Sciatic nerve (tissue), 2 donors: ENCODE data around the gene SLC22A13. TPM values are rescaled to one million over a fixed set of nuclear protein-coding genes. Genes with fewer than 3 reads are reported as not detected.

Experiments
- ATAC-seq: fragments of 200-7000 bp; cut with Tn5 transposase; one replicate; pipeline ENCODE4 v1.9.1; 2020; ENCODE audit warnings: mild to moderate bottlenecking, moderate library complexity
- DNase-seq: peaks from one replicate; pipeline ENCODE4 v3.0.0-alpha.2; 2020; ENCODE audit warnings: low spot score
- intact Hi-C: fragments of 100-400 bp; cut with DNase I; formaldehyde crosslinking; loops from one replicate; pipeline ENCODE4 v1.14.2; 2022
- total RNA-seq: library from RNA; stranded (reverse); fragmentation: NEBNext Ultra II Directional; extraction: Animal tissue kit (Norgen Biotek cat#: 25700); gene quantifications from one replicate; pipeline ENCODE4 v1.2.1, GENCODE V29; 2021
- donor health status: DM: no; HTN: no; CAD: no.
- donor health status: DM: no; HTN: no; CAD: no.

SLC22A13 gene
- total RNA-seq, 1 donor from 2014 or later = 0.98 TPM

DNA sequence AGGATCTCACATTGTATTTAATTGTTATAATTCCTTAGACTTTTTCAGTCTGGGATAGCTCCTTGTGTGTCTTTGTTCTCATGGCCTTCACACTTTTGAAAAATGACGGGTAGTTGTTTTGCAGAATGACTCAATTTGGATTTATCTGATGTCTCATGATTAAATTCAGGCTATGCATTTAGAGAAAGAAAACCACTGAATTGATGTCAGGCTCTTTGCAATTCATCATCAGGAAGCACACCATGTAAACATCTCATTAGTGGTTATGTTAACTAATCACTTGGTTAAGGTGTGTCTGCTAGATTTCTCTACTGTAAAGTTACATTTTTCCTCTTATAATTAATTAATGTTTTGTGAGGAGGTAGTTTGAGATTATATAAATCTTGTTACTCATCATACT, 8.0 kb upstream of the SLC22A13 start:
- ATAC-seq (no peak), DNase-seq (no peak)

DNA sequence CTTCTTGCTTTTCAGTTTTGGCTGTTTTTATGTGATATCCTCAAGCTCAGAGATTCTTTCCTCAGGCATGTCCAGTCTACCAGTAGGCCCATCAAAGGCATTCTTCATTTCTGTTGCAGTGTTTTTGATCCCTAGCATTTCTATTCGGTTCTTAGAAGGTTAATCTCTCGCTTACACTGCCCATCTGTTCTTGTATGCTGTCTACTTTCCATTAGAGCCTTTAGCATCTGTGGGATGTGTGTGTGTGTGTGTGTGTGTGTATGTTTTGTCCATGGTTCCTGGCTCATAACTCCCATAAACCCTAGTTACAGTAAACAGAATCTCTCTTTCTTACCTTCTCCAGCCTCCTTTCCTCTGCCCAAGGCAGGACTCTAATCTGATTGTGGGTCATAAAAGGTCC, 5.1 kb upstream of the SLC22A13 start:
- DNase-seq = no peak
- intact Hi-C loops = no loop called here
- no peak for ATAC-seq

More for the DNA sequence above, 8.0 kb upstream of the SLC22A13 start:
- intact Hi-C loops = no loop called here

DNA sequence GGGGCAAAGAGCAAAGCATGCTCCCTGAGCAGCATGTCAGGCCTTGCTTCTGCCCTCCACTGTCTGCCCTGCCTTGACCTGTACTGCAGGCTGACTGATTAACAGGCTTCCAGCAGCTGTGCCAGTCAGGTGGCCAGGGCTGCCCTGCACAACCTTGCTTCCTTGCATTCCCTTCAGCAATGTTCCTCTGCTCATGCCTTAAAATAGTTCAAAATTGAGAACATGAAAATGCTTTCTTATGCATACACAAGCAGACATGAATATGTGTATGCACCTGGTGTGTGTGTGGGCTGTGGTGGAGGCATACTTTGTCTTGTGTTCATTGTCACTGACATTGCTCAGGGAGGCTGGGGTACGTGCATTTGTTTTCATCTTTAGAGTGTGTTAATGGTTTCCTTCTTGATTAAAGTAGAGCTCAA, 1.2 kb upstream of the SLC22A13 start:
- DNase-seq = no peak
- intact Hi-C loops = no loop called here
- no peak for ATAC-seq

DNA sequence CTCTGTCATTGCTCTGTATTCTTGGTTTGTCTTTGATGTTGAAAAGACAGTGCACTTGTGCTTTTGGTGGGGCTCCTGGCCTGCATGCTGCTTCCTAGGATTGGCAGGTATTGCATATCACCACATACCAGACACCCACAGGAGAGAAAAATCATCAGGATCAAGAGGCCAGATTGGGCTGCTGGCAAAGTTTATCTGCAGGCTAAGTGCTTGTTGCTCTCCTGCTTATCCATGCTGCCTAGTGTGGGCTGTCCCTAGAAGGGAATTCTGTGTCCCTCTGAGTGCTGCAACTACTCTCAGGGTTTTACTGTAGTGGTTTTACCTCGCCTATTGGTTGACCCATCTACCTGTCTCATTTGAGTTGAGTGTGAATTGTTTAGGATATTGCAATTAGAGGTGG, 833 bp upstream of the SLC22A13 start:
- intact Hi-C loops = no loop called here
- DNase-seq (no peak), ATAC-seq (no peak)

DNA sequence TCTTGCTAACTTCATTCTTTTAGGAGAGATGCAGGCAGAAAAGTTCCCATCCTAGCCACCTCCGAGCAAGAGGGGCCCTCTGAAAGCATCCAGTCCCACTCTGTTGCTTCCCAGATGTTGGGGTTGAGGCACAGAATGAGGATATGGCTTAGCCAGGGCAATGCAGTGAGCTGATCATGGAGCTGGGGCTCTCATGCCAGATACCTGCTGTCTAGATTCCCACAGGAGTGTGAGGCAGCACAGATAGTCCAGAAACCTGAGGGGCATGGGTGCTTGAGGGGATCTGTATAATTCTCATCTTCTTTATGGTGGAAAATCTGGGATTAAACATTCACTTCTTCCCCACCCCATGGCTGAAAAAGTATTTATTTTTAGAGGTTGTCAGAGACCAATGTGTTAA, 1.2 kb downstream of the SLC22A13 start:
- no peak for DNase-seq
- ATAC-seq = no peak
- intact Hi-C loops = no loop called here

DNA sequence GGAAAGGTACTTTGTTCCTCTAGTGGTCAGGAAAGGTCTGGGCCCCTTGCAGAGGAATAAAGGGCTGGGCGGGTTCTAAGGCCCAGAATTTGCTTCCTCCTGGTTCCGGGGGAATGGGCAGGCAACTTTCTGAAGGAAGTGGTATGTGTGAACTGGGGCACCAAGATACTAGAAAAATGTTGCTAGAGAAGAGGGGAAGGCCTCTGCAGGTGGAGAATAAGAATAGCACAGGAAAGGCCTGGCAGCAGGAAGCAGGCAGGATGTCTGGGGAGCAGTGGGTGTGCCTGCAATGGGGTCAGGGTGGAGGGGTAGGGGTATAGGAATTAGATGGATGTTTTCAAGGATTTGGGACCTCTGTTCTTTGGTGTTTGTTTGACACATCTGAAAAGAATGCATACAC, 2.0 kb downstream of the SLC22A13 start:
- ATAC-seq (no peak), DNase-seq (no peak)
- intact Hi-C loops = no loop called here

DNA sequence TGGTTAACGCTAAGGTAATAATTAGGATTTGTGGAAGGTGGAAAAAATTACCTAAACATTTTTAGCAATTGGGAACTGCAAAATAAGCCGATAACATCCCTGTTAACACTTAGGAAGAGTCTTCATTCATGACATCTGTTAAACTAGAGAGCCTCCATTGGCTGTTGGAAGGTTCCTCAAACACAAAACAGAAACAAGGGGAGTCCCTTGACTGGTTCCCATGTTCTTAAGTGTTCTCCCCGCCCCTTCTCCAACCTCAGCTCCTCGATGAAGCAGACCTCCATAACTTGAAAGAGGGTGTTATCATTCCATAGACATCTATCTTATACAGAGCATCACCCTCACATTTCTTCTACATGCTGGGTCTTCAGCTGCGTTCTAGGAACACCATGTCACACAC, 2.5 kb downstream of the SLC22A13 start:
- intact Hi-C loops = no loop called here
- ATAC-seq (no peak), DNase-seq (no peak)

DNA sequence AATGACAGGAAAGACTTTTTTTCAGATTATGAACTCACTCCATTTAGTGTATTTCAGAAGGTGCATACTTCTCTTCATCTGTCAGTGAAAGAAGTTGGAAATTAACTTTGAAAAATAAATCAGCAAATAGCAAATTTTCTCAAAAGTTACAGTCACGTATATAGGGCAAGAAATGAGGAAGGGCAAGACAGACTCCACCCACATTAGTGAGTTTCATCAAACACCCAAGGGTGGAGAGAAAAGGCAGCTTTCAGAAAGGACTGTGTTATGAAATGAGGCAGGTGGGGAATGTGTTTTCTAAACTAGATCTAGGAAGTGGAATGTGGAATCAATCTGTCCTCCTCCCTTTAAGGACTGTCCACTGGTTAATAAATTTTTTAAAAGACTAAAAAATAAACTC, 2.9 kb downstream of the SLC22A13 start:
- no peak for DNase-seq

DNA sequence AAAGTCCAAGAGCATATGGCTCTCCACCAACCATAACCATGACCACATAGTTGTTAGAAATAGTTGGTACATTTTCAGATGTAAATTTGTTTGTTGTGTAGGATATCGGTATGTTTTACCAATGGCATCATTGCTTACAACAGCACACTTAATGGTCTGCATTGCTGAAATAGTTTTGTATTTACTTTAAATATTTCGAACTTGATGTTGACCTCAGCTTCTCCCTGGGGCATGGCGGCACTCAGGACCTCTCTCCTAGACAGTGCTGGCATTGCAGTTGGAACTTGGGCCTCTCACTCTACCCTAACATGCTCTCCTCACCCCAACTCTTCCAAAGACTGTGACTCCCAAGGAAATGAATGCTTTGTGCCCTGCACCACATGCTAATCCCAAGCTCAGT, 5.0 kb downstream of the SLC22A13 start:
- DNase-seq (no peak), ATAC-seq (no peak)
- intact Hi-C loops = no loop called here

More for the DNA sequence above, 2.9 kb downstream of the SLC22A13 start:
- intact Hi-C loops = no loop called here
- no peak for ATAC-seq

DNA sequence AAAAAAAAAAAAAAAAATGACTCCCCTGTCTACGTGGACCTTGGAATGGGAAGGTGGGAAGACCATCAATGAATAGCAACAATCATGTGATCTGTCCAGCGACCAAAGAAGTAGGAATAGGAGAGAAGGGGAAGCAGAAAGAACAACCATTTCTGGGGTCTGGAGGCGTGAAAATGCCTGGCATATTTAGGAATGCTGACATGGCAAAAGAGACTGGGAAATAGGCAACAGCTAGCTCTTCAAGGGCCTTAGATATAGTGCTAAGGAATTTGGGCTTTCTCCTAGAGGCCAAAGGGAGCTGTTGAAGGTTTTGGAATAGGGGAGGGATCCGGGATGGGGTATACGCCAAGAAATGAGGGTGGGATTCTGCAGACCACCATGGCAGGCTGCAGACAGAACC, 5.9 kb downstream of the SLC22A13 start:
- no peak for DNase-seq
- intact Hi-C loops = no loop called here
- no peak for ATAC-seq

DNA sequence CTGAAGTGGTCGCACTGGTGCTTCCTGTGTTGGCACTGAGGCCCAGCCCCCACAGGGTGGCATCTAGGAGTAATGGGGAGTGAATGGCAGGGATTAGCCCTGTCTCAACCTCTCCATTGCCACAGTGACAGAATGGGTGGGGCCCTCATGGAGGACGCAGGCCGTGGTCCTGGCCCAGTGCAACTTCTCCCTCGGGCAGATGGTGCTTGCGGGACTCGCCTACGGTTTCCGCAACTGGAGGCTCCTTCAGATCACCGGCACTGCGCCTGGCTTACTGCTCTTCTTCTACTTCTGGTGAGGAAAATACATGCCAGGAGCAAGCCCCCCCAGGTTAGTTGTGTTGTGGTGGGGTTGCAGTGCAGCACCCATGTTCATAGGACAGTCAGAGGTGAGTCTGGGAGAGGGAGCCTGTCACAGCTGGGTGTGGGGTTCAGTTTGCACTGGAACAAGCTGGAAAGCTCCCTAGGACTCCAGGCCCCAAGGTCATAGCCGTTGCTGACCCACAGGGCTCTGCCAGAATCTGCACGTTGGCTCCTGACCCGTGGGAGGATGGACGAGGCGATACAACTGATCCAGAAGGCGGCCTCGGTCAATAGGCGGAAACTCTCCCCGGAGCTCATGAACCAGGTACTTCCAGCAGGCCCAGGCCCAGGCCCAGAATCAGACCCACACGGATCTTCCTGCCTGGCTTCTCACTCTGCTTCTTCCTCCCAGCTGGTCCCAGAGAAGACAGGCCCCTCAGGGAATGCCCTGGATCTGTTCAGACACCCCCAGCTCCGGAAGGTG, 9.4 kb downstream of the SLC22A13 start:
- ATAC-seq (no peak), DNase-seq (no peak)
- intact Hi-C loops = no loop called here

DNA sequence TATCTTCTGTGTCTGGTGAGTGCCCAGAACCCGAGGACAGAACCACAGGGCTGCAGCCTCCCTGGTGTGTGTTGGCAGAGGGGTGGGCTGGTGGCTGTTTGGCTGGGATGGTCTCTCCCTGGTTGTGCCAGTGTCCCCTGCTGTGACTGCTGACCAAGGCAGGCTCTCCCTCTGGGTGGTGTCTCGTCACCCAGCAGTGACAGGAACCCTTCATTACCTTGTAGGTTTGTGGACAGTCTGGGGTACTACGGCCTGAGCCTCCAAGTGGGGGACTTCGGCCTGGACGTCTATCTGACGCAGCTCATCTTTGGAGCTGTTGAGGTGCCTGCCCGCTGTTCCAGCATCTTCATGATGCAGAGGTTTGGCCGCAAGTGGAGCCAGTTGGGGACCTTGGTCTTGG, 10.0 kb downstream of the SLC22A13 start:
- DNase-seq = no peak
- intact Hi-C loops = no loop called here
- no peak for ATAC-seq

DNA sequence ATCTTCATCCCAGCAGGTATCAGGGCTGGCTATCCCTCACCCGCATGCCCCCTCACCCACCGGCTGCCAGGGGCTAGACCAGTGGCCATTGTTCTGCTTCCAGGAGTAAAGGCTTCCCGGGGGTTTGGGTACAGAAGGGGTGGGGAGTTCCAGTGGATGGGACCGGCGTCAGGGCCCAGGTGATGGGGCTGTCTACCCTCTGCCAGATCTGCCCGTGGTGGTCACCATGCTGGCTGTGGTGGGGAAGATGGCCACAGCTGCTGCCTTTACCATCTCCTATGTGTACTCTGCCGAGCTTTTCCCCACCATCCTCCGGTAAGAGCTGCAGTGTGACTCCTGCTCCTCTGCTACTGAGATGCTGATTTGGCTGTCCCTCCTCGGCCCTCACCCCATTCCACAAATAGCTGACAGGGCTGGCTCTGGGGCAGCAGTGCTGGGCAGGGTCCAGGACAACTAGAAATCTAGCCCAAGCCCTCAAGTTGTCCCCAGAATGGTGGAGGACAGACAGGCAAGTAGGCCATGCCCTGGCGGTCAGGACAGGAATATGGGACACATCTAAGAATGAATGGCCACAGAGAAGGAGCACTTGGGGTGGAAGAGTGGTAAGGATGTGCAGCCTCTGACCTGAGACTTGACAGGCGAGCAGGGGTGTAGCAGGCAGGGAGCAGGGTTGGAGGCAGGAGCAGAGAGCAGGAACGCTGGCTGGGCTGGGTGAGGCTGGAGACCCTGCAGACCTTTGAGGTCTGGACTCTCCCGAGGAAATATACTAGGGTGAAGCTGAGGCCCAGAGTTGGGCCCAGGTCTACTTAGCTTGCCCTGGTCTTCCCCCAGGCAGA, 10.7 kb downstream of the SLC22A13 start:
- no peak for ATAC-seq
- intact Hi-C loops = no loop called here
- DNase-seq = no peak

DNA sequence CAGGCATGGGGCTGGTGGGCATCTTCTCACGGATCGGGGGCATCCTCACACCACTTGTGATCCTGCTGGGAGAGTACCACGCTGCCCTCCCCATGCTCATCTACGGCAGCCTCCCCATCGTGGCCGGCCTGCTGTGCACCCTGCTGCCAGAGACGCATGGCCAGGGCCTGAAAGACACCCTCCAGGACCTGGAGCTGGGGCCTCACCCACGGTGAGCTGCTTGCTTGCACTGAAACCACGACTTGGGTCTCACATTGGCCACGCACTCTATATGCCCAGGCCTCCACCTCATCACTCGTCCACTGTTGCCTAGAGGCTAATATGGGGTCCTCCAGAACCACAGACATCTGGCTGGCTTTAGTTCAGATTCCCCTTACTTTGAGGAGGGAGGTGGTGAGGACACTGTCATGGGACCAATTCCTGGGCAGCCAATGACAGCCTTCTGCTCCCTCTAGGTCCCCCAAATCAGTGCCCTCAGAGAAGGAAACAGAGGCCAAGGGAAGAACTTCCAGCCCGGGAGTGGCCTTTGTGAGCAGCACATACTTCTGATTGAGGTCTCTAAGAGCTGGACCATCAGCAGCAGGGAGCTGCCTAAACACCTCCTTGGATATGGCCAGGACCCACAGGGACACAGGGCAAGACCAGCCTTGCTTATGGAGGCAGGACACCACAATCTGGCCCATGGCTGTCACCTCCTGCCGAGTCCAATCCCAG, 11.5 kb downstream of the SLC22A13 start:
- intact Hi-C loops = no loop called here
- ATAC-seq = no peak
- DNase-seq = no peak

DNA sequence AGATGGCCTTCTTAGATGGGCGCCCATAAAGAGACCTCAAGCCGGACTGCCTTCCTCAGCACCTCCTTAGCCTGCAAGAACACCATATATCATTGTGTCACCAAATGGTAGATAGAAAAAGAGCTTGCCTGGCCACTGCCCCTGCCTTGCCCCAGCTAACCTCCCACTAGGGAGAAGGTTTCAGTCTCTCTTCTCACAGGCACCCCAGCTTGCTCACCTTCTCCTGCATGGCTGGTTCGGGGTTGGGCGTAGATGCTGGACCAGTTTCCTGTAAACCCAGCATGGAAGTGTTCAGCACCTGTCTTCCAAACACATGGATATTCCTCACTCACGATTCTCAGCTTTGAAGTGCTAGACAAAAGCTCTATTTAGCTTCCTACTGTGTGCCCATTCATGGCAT, 13.2 kb downstream of the SLC22A13 start:
- DNase-seq = no peak
- intact Hi-C loops = no loop called here
- no peak for ATAC-seq

DNA sequence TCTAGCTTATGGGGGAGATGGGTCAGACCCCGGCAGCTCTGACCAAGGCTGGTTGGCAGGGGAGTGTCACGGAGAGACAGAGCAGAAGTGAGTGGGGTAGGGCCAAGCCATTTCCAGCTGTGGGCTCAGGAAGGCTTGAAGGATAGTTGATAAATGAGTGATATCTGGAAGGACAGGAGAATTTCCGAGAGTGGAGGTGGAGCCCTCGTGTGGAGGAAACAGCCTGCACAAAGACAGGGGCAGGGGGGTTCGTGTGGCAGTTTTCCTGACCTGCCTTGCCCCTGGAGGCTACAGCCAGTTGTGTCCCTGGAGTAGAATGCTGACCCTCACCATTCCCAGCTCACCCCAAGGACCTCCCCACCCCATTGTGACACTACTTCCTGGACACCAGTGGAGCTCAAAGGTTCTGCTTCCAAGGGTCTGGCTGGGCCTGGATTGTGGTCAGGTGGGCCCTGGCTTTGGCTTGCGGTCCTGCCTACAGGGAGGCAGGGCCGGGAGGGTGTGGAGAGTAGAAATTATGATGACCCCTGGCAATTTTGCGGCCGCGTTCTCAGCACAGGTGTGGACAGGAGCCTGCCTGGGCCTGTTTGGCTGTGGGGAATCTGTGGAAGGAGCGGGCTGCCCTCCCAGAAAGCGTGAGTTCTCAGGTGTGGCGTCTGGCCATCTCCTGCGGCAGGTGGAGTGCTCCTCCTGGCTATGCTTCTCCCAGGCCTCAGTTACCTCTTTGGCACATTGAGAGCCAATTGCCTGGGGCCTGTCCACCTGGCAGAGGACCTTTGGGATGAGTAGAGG, 16.5 kb downstream of the SLC22A13 start, which contains the start of gene SLC22A14:
Gene SLC22A14, plus strand, starts transcription at position 400 of the 792 bp plus-strand sequence. CDS start 23,733 bp downstream, outside the sequence.
- ATAC-seq = no peak

DNA sequence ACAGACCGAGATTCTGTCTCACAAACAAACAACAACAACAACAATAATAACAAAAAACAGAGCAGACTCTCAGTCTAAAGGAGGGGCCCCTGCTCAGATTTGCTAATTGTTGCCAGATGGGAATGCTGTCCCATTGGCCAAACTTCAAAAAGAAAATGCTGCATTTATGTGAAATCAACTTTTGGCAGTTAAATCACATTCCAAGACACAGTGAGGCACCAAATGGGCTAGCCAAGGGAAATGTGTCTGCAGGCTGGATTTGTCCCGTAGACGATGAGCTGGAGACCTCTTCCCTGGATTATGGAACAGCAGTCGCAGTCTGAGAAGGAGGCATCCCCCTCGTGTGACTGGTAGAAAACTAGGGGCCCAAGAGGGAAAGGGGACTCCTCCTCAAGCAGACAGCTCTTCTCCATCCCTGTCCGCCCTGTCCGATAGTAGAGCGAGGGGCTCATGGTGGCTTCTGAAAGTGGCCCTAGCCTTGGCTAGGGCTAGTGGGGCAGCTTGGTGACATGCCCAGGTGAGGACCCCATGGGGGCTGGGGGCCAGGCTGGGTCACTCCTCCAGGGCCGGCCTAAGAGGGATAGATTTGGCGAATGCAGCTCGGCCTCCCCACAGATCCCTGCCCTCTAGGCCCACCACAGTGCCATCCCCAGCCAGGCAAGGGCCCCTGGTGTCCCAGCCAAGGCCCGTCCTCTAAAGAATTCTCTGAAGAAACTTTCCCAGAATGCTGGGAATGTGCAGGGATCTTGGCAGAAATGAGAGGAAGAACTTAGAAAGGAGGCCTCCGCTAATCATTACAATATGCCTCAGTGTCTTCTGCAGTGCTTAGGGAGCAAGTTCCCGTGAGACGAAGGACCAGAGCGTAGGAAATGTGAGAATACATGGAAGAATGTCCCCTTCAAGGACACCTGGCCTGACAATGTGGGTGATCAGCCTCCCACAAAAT, 18.5 kb downstream of the SLC22A13 start:
- no peak for DNase-seq
- peak; percentile 48 for ATAC-seq
- intact Hi-C loops = no loop called here

More for the DNA sequence above, 16.5 kb downstream of the SLC22A13 start, which contains the start of gene SLC22A14:
- intact Hi-C loops = no loop called here
- no peak for DNase-seq

DNA sequence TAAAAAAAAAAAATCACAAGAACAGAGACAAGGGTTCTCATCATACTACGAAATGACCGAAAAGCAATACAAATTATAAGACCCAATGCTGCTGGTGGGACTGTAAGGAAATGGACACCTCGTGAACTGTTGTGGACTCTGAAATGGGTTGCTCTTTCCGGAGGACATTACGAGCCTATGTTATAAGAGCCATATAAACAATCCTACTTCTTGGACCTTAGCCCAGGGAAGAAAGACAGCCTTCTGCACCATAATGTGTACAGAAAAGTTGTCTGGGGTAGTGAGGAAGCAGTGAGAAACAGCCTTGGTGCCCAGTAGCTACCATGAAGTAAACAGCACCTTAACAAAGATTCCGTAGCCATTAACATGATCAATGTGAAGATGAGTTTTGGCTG, 19.1 kb downstream of the SLC22A13 start:
- no peak for ATAC-seq
- intact Hi-C loops = no loop called here

More for the DNA sequence above, 19.1 kb downstream of the SLC22A13 start:
- no peak for DNase-seq
